Subcutaneous adipose tissue (tissue), 4 donors: Measurements from ENCODE around the gene RCOR1. TPM values are rescaled to one million over a fixed set of nuclear protein-coding genes. Genes with fewer than 3 reads are reported as not detected.

Experiments used
- total RNA-seq, 4 donors: library from RNA; depleted of rRNA; stranded (reverse); fragments of >200 nt; gene quantifications; one replicate each; pipeline ENCODE4 v1.1.0, GENCODE V29; 2016
- TF ChIP-seq, protein P1 (sequence below): fragments of 450-650 bp; IDR thresholded peaks from one replicate; pipeline ENCODE4 v1.5.1; 2016; ENCODE audit warnings: low read depth, mild to moderate bottlenecking, control low read depth, antibody characterized with exemption, moderate library complexity

The RCOR1 gene
- total RNA-seq, 4 donors from 2014 or later, result 17.6 to 24.3 (median 22.1) TPM

- TF ChIP-seq, protein P1, sequence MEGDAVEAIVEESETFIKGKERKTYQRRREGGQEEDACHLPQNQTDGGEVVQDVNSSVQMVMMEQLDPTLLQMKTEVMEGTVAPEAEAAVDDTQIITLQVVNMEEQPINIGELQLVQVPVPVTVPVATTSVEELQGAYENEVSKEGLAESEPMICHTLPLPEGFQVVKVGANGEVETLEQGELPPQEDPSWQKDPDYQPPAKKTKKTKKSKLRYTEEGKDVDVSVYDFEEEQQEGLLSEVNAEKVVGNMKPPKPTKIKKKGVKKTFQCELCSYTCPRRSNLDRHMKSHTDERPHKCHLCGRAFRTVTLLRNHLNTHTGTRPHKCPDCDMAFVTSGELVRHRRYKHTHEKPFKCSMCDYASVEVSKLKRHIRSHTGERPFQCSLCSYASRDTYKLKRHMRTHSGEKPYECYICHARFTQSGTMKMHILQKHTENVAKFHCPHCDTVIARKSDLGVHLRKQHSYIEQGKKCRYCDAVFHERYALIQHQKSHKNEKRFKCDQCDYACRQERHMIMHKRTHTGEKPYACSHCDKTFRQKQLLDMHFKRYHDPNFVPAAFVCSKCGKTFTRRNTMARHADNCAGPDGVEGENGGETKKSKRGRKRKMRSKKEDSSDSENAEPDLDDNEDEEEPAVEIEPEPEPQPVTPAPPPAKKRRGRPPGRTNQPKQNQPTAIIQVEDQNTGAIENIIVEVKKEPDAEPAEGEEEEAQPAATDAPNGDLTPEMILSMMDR, result no peak
Measured at GRCh38 chr14:102727336-102728095, 135.1 kb downstream of the RCOR1 start.

DNA sequence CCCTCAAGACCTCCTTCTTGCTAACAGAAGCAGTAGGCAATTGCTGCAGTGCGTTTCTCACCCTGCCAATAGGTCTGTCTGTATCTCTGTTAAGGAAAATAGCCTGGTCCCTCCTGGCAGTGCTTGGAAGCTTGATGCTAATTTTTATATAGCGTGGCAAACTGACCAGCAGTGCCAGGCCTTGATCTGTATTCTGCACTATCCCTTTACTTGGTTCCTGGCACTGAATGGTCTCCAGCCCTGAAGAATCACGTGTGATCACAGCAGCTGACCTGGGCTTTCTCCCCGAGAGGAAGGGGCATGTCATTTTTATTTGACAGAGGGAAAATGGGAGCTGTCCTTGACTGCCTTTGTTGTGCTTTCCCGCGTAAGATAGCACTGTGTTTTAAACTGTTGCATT, 136.1 kb downstream of the RCOR1 start:
- TF ChIP-seq, protein P1, result no peak

DNA sequence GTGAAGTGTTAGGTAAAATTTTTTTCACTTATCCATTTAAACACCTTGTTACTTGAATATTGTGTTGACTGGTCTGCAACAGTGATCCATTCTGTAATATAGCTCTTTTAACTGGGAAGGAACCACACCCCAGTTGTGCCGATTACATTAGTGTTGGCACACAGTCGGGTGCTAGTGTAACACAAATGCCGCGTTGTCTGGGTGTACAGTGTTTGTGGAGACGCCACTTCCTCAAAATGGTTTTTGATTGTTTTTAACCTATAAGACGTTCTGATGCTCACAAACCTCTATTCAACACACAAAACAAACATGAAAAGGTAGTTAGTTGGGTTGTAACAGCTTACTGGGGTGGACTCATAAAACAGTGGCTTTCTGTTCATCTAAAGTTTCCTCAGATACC, 136.8 kb downstream of the RCOR1 start:
- TF ChIP-seq, protein P1, result no peak

- TF ChIP-seq, protein P1, result no peak
Measured at GRCh38 chr14:102729825-102730224, 137.4 kb downstream of the RCOR1 start.

DNA sequence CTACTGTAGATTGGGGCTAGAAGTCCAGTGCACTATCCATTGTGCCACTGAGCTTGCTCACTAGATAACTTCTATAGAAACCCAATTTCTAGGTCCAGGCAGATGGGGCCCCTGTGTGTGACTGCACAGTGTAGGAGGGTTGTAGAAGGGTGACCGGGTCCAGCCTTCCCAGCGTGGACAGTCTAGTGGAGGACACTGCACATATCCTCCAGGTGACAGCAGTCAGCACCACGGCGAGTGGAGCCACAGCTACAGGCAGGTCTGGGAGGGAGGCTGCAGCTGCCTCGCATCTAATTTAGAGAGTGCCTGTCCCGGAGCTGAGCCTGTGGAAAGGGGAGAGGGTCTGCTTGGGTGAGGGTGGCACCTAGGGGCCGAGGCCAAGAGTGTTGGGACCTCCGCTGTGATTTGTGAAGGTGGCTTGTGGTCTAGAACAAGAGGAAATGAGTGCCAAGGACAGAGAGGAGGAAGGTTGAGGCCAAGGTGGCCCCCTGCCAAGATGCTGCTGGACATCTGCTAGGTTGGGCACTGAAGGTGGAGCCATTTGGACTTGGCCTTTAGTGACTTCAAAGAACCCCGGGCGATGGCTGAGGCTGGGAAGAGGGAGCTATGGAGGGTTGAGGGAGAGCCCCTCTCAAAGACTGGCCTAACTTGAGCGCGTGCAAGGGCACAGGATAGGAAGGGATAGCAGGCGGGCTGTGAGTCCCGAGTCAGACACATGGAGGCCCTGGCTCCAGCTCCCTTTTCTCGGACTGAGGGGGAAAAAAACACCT, 138.8 kb downstream of the RCOR1 start:
- TF ChIP-seq, protein P1, result no peak

GRCh38 chr14:102731871-102732800, 139.7 kb downstream of the RCOR1 start:
- TF ChIP-seq, protein P1, result no peak
